ENCODE measurements around the gene CPSF4L. TPM values are rescaled to one million over a fixed set of nuclear protein-coding genes. Genes with fewer than 3 reads are reported as not detected.

Gene CPSF4L
- total and polyA plus RNA-seq, 2 experiments from 2014 or later: not detected

GRCh38 chr17:73248532-73248931 lies 13.1 kb downstream of the CPSF4L start:
- no peaks in the 10 kb centered on the region for H3K9me3 ChIP-seq (ENCODE audit: low read depth)
- no peak overlapping the region for H3K27ac ChIP-seq
- DNase-seq (ENCODE audit: low read depth in 1 of 2, low spot score in 1 of 2): no peak
- H3K27me3 ChIP-seq: no peaks in the 10 kb centered on the region
- no peak overlapping the region for H3K4me3 ChIP-seq
- TF ChIP-seq, protein P1, sequence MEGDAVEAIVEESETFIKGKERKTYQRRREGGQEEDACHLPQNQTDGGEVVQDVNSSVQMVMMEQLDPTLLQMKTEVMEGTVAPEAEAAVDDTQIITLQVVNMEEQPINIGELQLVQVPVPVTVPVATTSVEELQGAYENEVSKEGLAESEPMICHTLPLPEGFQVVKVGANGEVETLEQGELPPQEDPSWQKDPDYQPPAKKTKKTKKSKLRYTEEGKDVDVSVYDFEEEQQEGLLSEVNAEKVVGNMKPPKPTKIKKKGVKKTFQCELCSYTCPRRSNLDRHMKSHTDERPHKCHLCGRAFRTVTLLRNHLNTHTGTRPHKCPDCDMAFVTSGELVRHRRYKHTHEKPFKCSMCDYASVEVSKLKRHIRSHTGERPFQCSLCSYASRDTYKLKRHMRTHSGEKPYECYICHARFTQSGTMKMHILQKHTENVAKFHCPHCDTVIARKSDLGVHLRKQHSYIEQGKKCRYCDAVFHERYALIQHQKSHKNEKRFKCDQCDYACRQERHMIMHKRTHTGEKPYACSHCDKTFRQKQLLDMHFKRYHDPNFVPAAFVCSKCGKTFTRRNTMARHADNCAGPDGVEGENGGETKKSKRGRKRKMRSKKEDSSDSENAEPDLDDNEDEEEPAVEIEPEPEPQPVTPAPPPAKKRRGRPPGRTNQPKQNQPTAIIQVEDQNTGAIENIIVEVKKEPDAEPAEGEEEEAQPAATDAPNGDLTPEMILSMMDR (IDR thresholded peaks at IDR 0.05; ENCODE audit: low read depth, low read length): no peak
- H3K36me3 ChIP-seq: peaks cover 18% of the 10 kb centered on the region
- peaks cover 10% of the 10 kb centered on the region for H3K4me1 ChIP-seq (ENCODE audit: low read depth)

DNA sequence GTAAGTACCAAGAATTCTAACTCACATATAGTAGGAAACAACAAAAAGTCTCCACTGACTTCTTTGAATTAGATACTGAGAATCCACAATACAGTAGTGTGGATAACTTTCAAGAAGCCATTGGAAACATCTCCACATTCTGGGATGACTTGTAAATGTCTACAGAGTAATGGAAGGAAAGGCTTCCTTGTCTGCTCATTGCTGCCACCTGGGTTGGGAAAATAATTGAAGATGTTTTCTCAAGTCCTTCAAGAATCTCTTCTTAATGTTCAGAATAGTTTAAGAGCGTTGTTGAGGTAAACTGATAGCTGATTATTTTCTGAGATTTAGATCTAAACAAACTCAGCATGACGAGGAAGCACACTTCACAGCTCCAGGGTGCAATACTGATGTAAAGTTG lies 14.0 kb downstream of the CPSF4L start:
- Histone ChIP-seq H3K27ac (no peak overlapping the region), H3K9me3 (ENCODE audit: low read depth) (no peaks in the 10 kb centered on the region), H3K4me1 (ENCODE audit: low read depth) (peaks cover 10% of the 10 kb centered on the region), H3K27me3 (no peaks in the 10 kb centered on the region), H3K4me3 (no peak overlapping the region), H3K36me3 (peaks cover 21% of the 10 kb centered on the region)
- DNase-seq (ENCODE audit: low read depth in 1 of 2, low spot score in 1 of 2): peak in 1 of 2 donors; percentile 32
- TF ChIP-seq, protein P1 (IDR thresholded peaks at IDR 0.05; ENCODE audit: low read depth, low read length): no peak

DNA sequence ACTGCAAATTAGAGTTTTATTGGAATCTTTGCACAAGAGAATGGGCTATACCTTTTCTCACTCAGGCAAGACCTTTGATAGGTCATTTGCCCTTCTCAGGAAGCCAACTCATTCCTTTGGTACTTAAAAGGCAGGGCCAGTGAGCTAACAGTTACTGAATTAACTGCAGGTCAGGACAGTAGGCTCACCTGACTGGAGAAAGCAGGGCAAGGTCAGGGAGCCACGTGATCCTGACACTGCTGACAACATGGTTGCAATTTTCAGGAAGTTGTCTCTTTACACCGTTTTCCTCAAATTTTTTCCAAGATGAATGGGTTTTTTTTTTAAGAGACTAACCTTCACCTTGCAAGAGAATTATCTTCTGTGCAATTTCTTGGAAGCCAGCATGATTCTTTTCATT lies 21.1 kb downstream of the CPSF4L start:
- peaks cover 4% of the 10 kb centered on the region for H3K4me1 ChIP-seq (ENCODE audit: low read depth)
- no peak overlapping the region for H3K4me3 ChIP-seq
- TF ChIP-seq, protein P1 (IDR thresholded peaks at IDR 0.05; ENCODE audit: low read depth, low read length): no peak
- H3K27me3 ChIP-seq: no peaks in the 10 kb centered on the region
- H3K27ac ChIP-seq: no peak overlapping the region
- no peak for DNase-seq (ENCODE audit: low read depth in 1 of 2, low spot score in 1 of 2)
- no peaks in the 10 kb centered on the region for H3K9me3 ChIP-seq (ENCODE audit: low read depth)
- peaks cover 28% of the 10 kb centered on the region for H3K36me3 ChIP-seq

- Histone ChIP-seq H3K27me3 (no peaks in the 10 kb centered on the region), H3K9me3 (ENCODE audit: low read depth) (no peaks in the 10 kb centered on the region), H3K4me3 (no peak overlapping the region), H3K4me1 (ENCODE audit: low read depth) (peaks cover 9% of the 10 kb centered on the region), H3K27ac (no peak overlapping the region), H3K36me3 (peaks cover 20% of the 10 kb centered on the region)
- no peak for DNase-seq (ENCODE audit: low read depth in 1 of 2, low spot score in 1 of 2)
- TF ChIP-seq, protein P1 (IDR thresholded peaks at IDR 0.05; ENCODE audit: low read depth, low read length): no peak
Observed at GRCh38 chr17:73237714-73238113, 24.0 kb downstream of the CPSF4L start.

DNA sequence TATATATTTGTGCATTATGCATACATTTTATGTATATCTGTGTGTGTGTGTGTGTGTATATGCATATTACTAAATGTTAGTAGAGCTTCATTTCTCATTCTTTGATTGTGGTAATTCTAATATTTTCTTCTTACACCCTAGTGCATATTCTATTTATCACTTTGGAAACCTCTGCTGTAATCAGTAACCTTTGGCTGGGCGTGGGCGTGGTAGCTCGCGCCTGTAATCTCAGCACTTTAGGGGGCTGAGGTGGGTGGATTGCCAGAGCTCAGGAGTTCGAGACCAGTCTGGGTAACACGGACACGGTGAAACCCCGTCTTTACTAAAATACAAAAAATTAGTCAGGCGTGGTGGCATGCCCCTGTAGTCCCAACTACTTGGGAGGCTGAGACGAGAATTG lies 26.9 kb downstream of the CPSF4L start:
- Histone ChIP-seq H3K4me3 (no peak overlapping the region), H3K27ac (no peak overlapping the region), H3K36me3 (peaks cover 20% of the 10 kb centered on the region), H3K9me3 (ENCODE audit: low read depth) (no peaks in the 10 kb centered on the region), H3K4me1 (ENCODE audit: low read depth) (peaks cover 14% of the 10 kb centered on the region), H3K27me3 (no peaks in the 10 kb centered on the region)
- TF ChIP-seq, protein P1 (IDR thresholded peaks at IDR 0.05; ENCODE audit: low read depth, low read length): no peak
- DNase-seq (ENCODE audit: low read depth in 1 of 2, low spot score in 1 of 2): no peak
